Measurements from ENCODE around the gene RALGPS2. TPM values are rescaled to one million over a fixed set of nuclear protein-coding genes. Genes with fewer than 3 reads are reported as not detected.
A peak's percentile ranks its signal among the peaks of the same experiment; 100 is the strongest.

The RALGPS2 gene
- total RNA-seq, 1 donor from 2014 or later: 34.8 TPM

DNA sequence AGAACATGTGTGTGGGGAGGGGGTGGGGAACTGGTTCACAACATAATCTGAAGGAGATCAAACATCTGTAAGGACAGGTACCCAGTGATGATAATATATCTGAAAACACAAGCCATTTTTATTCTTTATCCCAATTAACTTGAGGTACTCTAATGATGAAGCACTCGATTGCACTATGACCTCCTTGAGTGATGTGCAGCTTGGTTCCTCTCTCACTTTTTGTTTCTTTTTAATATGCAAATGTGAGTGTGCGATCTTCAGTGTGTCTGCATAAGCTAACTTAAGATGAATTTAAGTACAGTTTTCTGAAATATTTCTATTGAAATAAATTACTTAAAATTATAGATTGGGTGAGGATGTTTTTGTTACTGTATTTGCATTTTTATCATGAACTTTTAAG, 196.5 kb downstream of the RALGPS2 start:
- DNase-seq: no peak

DNA sequence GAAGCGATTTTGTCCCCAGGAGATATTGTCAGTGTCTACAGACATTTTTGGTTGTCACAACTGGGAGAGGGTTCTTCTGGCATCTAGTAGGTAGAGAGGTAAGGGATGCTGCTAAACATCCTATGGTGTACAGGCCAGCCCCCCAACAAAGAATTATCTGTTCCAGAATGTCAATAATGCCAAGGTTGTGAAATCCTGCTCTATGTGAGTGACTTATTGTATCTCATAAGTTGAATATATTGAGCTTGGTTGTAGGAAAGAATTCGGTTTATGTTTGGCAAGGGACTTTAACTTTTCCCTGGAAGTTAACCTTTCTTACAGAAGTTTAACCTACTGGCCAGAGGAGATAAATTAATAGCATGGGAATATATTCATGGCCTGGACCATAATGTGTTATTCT, 198.5 kb downstream of the RALGPS2 start:
- no peak for DNase-seq

DNA sequence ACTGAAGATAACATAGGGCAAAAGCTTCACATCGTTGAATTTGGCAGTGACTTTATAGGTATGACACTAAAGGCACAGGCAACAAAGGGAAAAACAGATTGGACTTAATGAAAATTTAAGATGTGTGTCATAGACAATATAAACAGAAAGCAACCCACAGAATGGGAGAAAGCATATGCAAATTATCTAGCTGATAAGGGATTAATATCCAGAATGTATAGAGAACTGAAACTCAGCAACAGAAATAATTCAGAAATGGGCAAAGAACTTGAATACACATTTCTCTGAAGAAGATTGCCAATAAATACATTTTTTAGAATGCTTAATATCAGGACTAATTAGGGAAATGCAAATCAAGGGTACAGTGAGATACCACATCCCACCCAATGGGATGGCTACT, 201.0 kb downstream of the RALGPS2 start:
- DNase-seq: no peak

DNA sequence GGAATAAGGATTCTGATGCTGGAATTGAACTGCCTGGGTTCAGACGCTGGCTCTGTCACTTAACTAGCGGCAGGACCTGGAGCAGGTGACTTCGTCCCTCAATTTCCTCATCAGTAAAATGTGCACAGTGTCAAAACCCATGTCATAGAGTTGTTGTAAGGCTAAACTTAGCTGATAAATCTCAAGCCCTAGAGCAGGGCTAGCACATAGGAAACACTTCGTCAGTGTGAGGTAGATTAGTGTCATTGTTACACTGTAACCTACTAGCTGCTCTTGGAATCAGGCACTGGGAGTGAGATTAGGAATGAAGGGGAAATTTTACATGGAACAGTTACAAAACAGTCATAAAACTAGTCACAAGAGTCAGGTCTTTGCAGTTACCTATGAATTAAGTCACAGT, 202.0 kb downstream of the RALGPS2 start:
- no peak for DNase-seq

DNA sequence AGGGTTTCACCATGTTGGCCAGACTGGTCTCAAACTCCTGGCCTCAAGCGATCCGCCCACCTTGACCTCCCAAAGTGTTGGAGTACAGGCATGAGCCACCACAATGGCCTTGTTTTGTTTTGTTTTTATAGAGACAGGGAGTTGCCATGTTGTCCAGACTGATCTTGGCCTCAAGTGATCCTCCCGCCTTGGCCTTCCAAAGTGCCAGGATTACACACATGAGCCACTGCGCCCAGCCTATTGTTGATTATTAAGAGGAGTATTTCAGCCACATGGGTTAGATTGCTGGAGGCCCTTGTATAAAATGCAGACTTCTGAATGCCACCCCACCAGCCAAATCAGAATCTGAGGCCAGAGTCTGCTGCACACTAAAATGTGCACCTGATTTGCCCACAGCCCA, 203.0 kb downstream of the RALGPS2 start:
- DNase-seq: no peak

DNA sequence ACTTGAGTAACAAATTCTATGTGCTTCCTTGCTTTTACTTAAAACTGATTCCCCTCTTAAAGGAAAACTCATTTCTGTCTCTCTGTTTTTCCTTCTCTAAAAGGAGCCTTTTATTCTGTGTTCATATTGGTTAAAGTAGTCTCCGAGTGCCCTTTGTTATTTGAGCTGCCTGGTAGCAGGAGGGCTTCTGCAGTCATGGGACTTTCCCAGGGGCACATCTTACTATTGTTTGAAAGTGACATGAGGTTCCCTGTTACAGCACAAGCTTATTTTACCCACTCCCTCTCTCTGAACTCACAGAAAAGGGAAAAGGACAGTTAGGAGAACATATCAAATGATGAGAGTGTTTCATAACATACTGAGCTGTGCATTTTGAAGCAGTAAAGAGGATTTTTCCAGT, 203.9 kb downstream of the RALGPS2 start:
- DNase-seq: no peak

DNA sequence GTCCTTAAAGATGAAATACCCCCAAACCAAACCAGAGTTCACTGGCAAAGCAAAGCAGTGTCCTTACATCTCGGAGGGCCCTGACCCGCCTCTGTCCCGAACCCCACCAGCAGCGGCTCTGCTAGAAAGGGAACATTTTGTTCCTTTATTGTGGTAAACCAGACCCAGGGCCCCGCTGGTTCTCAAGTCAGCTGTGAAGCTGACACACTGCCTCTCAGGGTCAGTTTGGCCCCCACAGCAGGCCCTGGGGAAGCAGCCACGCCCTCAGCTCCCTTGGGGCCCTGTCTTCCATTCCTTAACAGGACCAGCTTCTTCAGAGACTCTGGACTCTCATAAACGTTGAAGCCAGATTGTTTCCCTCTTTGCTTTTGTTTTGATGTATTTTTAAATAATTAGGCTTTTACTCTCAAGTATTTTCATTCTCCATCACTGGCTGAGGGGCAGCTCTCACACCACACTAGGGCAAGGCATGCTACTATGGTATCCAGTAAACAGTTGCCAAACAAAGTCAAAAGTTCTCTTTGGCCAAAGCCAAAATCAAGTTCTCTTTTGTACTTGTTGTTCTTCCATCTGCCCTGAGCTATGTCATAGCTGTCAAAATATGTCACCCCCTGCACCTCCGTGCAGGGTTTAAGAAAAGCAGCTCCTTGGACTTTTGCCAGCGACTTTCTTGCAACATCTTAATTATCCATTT, 207.0 kb downstream of the RALGPS2 start:
- DNase-seq: peak; percentile 53

DNA sequence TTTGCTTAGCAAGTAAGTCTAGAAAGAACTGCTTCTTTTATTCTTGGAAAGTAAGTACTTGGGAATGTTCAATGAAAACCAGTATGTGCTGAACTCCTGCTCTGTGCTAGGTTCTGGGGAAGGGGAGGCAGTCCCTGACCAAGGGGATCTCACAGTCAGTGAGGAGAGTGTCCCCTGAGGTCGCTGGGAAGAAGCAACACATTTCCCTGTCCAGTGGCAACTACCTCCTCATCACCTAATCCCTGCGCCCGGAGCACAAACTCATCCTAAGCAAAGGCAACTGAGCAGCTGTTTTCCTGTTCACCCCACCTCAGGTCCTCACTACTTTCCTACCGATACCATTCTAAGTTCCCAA, 207.5 kb downstream of the RALGPS2 start:
- DNase-seq: no peak

DNA sequence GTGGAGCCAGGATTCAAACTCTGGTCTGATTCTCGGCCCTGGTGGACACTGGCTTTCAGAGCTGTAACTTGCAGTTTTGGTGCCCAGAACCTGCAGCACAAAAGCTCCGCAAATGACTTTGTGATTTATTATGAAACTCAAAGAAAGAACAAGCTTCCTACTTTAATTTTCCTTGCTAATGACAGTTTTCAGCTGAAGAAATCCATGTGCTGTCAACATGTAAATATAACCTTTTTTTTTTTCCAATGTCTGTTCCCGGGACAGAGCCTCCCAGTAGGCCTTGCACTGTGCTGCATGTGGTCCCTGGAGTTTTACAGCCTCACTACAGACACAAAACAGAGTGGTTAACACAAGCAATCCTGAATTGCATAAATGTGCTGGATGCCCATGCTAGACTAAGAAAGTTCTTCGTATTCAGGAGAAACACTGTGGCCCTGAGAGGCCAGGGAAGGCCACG, 208.1 kb downstream of the RALGPS2 start:
- DNase-seq: peak; percentile 73

DNA sequence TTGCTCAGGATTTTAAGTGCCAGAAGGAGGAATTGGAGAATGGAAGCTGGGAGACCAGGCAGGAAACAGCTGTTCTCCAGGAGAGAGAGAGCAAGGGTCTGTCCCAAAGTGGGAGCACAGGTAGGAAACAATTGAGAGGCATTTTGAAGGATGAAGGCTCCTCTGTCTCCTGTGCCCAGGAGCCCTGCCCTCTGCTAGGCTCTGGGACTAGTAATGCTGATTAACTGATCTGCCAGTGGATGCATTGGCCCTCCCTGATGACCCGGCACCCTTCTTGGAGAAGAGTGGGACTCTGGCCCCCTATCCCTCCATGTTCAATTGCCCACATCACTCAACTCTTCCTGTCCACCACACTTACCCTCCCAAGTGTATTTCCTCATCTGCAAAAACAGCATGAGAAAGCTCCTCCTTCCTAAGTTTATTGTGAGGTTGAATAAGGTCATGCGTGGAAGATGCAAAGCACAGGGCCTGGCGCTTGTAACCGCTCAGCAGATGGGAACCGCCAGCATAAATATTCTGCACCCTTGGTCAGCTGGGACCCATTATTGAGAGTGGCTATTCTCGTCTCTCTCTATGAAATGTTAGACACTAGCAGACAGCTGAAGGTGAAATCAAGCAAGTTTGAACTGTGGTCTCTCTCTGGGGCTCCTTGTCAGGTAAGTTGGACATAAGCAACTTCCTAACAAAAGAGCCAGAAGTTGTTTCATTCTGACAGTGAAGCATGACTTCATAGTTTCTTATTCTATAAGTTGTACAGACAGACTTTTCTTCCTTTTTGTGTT, 208.9 kb downstream of the RALGPS2 start:
- DNase-seq: peak; percentile 20

DNA sequence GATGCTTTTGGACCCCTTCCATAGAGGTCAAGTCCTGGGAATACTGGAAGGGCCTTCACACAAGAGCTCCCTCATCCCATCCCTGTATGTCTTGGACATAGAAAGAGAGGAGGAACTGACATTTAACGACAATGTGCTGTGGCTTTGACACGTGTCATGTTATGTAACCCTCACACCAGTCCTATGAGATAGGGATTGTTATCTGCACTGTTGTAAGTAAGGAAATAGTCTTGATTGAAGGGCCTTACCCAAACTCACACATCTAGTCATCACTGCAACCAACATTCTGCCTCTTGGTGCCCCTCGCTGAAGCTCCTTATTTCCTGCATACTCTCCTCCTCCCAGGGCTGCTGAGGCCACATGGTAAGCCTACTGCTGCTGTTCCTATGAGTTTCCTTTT, 209.5 kb downstream of the RALGPS2 start:
- no peak for DNase-seq

DNA sequence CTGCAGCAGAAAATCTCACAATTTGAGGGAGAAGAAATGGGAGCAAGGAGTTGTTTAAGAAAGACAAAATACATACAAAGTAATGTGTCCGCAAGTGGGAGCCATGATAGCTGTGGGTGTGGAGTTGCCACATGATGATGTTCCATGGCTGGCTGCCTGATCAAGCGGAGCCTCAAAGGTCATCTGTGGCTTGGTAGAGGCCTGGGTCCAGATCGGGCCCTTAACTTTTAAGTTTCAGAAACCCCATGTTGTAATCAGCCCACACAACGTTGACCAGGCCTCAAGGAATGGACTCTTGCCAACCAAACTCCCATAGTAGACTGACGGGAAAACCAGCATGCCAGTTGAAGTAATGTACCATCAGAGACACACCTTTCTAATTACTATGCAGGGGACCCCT, 210.6 kb downstream of the RALGPS2 start:
- no peak for DNase-seq

DNA sequence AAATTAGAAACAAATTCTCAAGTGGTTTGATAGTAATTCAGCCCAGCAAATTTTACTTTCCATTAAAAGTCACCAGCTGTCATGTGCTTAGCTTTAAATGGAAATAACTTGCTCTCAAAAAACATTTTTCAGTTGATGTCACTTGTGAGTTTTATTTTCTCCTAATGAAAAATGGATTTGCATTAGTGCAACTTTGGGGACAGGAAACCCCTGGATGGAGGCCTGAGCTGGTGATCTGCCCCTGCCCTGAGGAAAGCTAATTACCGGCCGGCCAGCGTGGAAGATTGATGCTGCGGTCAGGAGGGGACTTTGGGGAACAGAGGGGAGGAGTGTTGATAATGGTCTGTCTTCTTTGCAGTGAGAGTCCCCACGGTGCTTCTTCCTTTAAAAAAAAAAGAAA, 212.7 kb downstream of the RALGPS2 start:
- peak; percentile 86 for DNase-seq

DNA sequence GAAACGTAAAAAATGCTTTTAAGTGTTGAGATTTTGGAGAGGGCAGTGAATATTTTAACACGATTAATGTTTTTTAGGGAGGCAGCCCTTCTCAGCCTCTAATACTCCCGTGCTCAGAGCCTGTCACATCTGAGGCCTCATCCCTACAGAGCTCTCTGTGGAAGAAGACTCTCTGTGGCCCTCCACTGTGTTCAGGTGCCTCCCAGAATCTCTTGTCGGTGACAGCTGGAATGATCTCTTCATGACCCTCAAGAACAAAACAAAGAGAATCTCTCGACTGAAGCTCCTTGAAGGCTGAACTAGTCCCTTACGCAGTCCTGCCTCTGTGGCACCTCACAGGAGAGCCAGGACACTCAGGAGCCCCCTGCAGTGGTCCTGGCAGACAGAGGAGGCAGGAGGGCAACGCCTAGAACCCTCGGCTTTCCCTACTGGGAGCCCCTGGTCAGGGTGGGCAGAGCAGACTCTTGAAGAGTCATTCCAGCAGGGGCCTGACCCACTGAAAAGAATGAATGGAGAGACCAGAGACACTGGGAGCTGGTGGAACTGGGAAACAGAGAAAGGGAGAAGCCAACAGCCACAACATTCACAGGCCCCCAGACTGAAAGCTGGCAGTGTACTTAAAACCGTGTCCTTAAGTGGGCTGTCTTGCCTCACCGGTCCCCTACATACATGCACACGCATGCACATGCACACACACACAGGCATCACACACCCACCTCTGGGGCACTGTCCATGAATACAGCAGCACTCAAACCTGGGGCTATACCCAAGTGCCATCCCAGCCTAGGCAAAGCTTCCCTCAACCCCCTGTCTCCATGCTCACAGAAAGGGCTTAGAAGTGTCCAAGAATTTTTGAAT, 213.3 kb downstream of the RALGPS2 start:
- DNase-seq: no peak

DNA sequence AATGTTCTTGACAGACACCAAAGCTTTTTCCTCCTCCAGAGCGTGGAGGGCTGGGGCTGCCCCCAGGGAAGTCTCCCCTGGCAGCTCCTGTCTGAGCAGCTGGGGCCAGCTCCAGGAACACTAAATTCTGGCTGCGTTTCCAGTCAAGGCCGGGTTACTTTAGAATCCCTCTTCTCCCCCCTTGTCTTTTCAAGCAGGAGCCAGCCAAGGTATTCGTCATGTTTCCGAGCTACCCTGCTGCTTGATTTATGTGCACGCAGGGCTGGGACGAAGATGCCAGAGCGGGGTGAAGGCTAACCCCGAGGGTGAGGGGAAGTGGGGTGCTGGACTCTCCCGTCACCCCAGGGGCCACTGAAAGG, 213.9 kb downstream of the RALGPS2 start:
- DNase-seq: peak; percentile 96

DNA sequence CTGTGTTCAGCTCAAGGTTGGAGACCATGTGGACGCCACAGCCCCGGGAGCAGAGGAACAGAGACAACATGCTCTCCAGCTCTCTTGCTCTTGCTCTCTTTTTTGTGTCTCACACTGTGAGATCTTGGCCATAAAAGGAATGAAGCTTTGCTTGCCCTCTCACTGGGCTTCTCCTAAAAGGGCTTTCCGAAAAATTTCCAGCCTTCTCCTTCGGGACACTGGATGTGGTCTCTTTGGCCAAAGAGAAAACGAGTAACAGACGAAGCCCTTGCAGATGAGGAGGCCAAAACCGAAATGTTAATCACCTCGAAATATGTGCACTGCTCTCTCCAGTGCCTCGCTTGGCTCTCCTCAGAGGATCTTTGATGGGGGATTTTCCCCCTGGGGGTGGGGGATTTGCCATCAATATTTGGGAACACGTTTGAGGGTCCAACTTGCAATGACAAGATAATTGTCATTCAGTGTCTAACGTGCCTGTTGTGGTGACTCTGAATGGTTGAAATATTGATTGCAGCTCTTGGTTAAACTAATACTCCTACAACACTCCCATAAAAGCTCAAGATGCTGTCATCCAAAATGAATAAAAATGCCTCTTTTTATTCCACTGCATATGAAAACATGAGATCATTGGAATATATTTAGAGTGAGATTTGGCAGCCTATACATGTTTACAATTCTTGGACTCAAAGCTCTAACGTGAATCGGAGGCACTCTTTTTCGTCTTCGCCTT, 214.5 kb downstream of the RALGPS2 start:
- DNase-seq: peak; percentile 97

DNA sequence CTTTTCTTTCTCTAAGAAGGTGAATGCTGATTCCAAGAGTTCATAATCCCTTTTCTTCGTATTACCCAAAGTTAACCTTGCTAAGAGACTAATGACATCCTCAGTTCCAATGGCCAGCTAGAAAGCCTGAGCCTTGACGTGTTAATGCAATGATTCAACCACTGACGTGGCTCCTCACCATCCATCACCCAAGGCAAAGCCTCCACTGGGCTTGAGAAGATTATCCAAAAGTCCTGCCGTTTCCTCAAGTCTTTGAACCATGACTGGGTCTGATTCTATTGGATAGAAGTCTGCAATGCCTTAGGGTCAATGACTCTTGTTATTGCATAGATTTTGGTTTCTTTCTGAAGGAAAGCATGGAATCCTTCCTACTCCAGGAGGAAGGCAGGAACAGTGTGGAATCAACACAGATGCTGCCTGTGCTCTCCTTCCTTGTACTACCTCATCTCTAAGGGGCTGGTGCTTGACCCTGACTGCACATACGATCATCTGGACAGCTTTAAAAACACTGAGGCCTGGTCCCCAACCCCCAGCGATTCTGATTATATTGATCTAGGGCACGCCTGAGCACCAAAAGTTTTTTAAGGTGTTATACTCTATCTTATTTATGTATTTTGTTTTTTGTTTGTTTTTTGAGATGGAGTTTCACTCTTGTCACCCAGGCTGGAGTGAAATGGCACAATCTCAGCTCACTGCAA, 215.2 kb downstream of the RALGPS2 start:
- DNase-seq: no peak

DNA sequence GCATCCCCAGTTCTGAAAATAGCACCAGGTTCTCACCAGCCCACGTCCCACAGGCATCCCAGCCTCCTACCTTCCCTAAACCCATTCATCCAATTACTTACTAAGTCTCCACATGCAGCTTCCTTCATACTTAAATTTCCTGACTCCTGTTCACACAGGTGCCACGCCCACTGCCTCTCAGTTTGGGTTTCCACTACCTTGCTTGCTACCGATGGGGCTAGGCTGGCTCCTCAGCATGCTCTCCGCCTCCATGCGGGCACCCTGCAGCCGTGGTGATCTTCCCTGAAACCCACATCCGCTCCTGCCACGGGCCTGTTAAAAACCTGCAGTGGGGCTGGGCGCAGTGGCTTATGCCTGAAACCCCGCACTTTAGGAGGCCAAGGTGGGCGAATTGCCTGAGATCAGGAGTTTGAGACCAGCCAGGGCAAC, 216.2 kb downstream of the RALGPS2 start:
- no peak for DNase-seq

DNA sequence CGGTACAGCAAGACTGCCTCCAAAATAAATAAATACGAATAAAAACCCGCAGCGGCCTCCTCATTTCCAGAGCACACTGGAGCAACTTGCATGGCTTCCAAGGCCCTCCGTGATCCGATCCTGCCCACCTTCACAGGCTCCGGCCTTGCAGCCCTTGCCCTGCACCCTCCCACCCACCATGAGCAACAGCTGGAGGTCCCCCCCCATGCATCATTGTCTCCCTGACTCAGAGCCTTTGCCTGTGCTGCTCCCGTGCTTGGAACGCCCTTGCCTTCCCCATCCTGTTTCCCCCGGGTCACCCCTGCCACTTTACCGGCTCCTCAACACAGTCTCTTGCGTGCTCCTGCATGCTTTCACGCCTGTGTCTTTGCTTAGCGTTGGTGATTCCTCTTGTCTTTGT, 216.8 kb downstream of the RALGPS2 start:
- DNase-seq: no peak

DNA sequence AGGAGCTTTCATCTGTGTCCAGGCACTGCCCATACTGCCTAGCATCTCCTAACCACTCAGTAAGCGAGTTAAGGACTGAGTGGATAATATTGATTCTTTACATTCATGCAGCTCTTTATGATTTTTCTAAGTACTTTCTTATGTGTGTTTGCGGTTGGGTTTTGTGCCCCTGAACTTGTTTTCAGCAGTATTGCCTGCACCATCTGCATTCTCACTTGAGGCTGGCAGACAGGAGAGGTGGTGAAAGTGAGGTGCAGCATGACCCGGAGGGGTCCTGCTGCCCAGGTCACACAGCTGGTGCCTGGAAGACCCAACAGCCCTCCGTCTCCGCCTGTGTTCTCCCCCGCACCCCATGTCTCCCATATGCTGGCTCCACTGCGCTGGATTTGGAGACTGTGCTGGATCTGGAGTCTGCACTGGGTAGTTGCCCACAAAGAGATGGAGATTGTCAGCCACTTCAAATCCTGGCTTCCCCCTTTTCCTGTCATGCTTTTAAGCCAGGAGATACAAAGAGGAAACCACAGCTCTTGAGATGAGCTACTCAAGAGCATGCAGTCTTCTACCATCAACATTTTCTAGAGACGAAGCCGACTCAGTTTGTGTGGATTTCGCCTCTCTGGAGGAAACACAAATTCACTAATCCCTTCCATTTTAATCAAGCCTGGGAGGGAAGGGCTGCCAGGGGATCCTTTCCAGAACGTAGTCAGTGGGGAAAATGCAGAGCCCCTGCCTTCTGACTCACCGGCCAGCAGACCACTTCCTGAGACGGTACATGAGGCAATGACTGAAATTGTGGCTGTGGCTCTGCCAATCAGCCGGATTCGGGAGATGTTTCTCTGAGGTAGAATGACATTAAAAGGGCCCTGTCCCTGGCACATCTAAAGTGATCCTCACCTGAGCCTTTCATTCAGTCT, 217.5 kb downstream of the RALGPS2 start:
- no peak for DNase-seq

DNA sequence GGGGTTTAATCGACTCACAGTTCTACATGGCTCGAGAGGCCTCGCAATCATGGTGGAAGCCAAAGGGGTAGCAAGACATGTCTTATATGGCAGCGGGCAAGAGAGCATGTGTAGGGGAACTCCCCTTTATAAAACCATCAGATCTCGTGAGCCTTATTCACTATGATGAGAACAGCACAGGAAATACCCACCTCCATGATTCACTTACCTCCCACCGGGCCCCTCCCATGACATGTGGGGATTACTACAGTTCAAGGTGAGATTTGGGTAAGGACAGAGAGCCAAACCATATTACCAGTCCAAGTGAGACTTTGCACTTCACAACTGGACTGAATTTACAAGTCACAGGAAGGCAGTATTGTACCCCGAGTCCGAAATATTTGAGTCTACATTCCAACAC, 219.7 kb downstream of the RALGPS2 start:
- DNase-seq: no peak
